HG03571 (cell line): Measurements from ENCODE around the gene NKAPD1.
"Not testable (repeated sequence)": the region's sequence is repeated elsewhere in the genome, so short reads cannot be mapped to it uniquely, and the experiment has no call there.

Experiments used
- ATAC-seq: cut with Tn5 transposase; IDR thresholded peaks from one replicate; pipeline ENCODE4 v1.9.1; 2021; ENCODE audit not compliant: unreplicated experiment

NKAPD1 gene

DNA sequence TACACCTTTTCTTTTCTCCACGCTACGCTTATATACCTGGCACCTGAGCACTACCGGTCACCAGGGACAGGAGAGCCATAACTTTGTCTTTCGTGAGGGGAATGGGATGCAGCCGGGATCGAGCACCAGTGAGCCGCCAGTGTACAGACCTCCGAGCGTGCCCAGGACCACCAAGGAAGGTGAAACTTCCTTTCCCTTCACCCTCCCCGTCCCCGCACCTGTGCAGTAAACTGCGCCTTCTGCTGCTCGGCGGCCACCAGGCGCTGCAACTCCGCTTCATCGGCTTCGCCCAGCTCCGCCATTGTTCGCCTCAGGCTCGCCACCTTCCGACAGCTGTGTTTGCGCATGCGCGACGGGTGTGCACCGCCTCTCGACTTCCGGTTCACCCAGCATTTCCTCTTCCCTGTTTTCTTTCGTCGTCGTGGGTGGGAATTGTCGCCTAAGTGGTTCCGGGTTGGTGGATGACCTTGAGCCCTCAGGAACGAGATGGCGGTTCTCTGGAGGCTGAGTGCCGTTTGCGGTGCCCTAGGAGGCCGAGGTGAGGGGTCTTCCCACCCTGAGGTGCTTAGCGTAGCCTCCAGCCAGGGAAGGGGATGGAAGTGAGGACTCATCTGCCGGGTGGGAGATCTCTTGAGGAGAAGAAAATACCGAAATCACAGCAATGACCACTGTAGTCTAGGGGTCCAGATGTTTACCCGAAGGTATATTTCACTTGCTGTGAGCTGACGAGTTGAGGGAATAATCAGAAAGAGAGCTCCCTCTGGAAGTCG lies 12.5 kb downstream of the NKAPD1 start, which contains the start of the genes SDHD and TIMM8B:
Gene SDHD, plus strand, starts transcription at position 452 of the 770 bp plus-strand sequence. Its CDS starts 35 bp downstream, at position 487.
Gene TIMM8B, minus strand, starts transcription at position 335 of the 770 bp plus-strand sequence. Its CDS starts 33 bp downstream, at position 302.
- peak; percentile 86 for ATAC-seq

DNA sequence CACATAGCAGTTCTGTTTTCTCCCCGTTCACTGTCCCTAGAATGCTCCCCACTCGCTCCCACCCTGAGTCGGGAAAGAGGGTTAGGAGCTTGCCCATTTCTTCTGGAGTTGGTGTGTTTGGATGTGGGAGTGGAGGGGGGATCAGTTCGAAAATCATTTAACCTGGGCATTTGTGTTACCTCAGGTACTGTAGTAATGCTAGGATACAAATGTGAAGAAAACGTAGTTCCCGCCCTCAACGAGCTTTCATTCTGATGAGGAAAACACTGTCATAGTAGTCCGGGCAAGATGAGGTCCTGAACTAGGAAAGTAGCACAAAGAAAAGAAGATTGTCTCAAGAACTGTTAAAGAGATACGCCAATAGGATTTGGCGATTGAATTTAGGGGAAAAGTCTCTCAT lies 13.1 kb downstream of the NKAPD1 start:
- ATAC-seq: no peak

DNA sequence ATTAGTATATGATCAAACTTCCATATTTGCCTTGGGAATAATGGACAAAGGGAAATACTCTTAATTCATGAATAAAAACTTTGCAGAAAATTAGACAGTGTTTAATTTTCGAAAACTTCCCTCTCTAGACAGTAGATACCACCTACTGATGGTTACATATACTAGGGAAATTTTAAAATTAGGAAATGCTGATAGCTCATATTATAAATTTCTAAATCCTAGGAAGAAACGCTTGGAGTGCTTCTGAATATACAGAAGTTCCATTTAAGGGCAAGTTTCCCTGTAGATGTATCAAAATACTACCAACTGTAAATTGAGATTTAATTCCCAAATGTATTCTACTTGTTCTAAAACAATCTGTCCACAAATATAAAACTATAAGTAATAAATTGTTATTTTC lies 21.2 kb downstream of the NKAPD1 start:
- ATAC-seq: not testable (repeated sequence)

DNA sequence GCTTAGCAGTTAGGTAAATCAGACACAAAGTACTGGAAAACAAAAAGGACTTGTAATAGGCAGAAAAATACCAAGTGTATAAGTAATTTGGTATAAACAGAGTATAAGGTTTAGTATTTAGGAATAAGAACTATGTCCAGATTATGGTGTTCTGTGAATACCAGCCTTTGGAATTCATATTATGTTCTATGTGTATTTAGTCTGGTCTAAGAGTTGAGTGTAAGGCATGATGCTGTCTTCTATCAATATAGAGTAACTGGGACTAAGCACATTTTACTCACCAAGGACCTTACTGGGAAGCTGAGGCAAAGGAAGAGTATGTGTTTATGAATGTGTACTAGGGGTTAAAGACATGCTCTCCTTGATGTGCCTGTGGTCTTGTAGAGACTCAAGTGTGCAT lies 22.1 kb downstream of the NKAPD1 start:
- ATAC-seq: no peak

DNA sequence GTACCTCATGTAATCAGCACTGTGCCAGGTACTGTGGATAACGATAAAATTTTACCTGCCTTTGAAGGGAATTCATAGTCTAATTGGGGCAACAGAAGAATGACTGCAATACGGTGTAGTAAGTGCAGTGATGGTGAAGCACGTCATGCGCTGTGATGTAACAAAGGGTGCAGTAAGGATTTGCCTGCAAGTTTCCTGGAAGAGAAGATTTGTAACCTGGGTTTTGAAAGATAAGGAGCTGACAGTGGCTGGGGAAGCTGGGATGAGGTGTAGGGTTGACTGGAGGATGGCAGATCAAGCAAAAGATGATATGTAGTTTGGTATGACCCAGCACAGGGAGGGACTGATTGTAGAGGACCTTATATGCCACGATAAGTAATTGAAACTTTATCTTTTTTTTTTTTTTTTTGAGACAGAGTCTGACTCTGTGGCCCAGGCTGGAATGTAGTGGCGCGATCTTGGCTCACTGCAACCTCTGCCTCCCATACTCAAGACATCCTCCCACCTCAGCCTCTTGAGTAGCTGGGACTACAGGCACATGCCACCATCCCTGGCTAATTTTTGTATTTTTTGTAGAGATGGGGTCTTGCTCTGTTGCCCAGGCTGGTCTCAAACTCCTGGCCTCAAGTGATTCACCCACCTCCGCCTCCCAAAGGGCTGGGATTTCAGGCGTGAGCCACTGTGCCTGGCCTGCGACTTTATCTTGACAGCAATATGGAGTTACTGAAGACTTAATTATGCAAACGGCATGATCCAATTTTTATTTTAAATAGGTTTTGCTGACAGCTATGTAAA lies 23.8 kb downstream of the NKAPD1 start:
- no peak for ATAC-seq

DNA sequence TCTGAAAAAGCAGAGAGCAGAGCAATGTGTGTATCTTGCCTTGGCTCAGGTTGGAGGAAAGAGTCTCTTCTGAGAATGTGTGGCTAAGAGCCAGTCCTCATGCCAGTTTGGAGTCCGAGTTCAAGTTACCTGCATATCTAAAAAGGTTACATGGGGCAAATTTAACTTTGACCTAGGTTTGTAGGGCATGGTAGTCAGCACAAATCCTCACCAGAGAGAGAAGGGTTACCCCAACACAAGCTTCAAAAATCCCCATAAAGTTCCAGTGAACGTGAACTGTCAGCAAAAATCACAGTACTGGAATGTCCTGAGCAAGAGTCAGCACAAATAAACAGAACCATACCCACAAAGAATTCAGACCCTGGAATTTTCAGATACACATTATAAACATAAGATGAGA lies 26.4 kb downstream of the NKAPD1 start:
- no peak for ATAC-seq

DNA sequence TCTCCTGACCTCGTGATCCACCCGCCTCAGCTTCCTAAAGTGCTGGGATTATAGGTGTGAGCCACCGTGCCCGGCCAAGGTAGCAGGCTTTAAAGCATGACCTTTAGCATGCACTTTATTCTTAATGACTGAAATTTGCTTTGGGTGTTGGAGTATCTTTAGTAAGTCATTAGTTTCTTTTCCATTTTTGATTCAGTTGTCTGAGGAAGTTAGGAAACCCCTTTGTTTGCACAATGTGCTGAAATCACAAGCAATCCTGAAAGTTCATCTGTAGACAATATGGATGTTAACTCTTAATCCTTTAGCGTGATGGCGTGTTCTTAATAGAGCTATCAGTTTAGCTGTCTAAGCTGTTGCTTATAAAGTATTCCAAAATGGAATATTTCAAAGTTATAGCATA lies 29.3 kb downstream of the NKAPD1 start:
- no peak for ATAC-seq

DNA sequence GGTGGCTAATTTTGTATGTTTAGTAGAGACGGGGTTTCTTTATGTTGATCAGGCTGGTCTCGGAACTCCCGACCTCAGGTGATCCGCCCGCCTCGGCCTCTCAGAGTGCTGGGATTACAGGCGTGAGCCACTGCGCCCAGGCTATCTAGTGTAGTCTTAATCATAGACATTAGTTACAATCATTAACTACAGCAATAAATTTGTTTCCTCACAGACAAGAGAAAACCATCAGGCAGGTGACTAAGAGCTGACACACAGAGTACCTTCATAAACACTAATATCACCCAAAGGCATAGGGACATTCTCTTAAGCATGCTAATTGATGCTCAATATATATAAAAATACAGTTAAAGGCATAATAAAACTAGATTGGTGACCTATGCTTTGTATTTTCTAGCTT lies 32.0 kb downstream of the NKAPD1 start:
- no peak for ATAC-seq

DNA sequence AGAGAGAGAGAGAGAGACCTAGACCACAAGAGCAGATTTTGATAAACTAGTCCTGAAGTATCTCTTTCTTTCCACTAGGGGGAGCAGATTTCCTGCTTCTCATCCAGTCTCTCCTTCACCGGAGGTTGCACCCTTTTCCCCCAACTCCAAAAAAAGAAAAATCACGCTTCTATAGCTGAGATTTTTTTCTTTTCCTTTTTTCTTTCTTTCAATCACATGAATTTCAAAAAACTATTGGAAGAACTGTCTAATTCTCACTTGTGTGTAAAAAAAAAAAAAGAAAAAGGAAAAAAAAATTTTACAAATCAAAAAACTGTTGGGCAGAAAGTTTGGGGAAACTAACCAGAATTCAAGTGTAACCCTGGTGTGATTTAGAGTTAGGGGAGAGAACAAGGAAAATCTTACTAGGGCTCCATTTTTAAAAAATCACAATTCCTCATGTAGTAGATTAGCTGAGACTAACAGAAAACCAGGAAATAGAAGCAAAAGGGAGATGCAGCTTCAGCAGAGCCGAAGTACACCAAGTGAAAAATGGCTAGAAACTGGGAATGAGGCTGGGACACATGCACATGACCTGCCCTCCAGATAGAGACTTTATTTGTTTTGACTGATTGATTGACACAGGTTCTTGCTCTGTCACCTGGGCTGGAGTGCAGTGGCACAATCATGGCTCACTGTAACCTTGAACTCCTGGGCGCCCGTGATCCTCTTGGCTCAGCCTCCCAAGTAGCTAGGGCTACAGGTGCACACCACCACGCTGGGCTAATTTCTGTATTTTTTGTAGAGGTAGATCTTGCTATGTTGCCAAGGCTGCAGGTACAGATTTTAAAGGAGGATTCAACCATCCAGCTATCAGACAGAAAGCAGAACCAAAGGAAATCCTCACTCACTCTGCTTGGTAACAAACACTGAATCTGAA lies 39.7 kb downstream of the NKAPD1 start:
- no peak for ATAC-seq

DNA sequence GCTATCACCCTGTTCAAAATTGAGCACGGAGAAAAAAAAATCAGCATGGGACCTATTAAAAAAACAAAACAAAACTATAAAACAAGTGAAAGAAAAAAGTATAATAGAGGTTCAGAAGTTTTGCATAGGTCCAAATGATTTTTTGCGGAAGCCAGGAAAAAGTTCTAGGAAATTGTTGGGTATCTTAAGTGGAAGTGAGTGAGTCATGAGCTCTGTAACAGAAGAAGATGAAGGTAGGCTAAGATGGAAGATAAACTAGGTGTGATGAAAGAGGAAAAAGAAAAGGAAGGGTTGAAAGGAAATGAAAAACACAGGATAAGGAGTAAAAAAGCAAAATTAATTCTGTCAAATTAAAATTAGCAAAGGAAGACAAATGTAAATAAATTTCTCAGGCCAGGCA lies 40.4 kb downstream of the NKAPD1 start:
- no peak for ATAC-seq

DNA sequence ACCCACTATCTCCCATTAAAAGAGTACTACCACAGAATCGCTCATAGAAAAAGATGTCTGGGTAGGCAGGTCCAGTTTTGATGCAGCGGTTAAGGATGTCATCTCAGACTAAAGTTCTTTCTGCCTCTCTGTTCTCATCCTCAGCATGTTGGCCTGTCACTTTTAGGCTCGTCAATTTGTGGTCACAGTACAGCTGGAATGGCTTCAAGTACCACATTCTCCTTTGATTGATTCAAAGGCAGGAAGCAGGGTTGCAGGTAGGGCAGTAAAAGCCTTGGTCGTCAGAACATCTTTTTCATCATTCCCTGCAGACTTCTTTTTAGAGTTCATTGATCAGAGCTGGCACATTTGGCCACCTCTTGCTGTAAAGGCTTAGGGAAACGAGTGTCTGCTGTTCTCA lies 41.3 kb downstream of the NKAPD1 start:
- ATAC-seq: no peak

DNA sequence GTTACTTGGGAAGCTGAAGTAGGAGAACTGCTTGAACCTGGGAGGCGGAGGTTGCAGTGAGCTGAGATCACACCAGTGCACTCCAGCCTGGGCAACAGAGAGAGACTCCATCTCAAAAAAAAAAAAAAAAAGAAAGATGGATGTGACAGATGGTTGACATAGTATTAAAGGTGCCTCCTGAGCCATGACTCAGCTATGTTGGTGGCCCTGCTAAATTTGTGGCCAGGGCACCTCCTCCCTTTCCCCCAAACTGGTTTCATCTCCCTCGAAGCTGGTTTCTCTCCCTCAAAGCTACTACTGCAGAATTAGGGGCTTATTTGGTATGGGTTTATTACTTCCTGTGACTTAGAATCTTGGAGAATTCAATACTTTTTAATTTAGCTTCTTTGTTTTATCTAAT lies 44.1 kb downstream of the NKAPD1 start:
- ATAC-seq: no peak

DNA sequence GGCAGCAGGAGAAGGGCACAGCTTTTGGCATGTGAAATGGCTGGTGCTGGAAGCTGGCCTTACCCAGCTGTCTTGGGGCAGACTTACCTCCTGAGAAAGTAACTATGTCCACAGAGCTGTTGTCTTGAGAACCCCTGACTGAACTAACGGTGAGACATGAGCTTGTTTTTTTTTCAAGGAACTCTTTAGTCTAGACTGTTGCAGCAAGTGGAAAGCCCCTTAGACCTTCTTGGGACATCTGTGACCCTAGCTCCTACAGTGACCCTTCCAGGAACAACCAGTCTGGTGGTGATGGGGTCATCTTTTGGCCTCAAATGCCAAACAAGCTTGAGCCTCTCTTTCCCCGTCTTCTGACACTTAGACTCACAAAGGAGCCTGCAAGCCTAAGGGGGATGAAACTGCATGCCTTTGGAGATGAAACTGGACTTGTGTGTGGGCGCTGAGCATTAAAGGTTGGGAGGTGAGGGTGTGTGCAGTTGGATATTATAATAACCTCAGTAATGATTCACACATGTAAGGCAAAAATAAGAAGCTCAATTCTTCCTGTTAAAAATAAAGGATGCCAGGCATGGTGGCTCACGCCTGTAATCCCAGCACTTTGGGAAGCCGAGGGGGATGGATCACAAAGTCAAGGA lies 48.0 kb downstream of the NKAPD1 start:
- ATAC-seq: no peak

DNA sequence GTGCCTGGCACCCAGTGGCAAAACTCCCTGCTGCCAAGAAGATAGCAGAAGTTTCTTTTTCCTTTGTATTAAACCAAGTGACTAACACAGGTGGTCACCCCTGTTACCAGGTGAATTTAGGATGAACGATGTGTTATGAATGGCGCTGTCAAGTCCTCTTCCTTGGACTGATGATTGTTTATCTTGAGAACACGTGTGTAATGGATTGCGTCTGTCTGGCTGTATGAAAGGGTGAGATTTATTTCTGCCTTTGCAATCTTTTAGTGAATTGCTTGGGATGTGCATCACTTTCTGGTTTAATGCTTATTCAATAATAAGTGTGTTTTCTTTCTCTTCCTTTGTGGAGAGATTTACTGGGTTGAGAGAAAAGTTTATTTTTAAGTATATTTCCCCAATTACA lies 49.0 kb downstream of the NKAPD1 start:
- ATAC-seq: no peak

DNA sequence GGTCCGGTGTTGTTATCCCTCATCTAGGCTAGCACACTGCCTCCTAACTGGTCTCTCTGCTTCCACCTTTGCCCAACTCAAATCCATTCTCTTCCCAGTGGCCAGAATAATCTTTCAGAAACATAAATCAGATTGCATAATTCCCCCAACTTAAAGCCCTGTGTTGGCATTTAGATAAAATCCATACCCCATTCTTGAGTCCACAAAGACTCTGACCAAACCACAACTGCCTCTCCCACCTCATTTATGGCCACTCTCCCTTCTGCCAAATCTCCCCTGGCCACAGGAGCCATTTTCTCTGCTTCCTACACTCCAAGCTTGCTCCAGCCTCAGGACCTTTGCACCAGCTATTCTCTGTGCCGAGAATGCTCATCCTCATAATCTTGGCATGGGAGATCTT lies 53.0 kb downstream of the NKAPD1 start:
- no peak for ATAC-seq

DNA sequence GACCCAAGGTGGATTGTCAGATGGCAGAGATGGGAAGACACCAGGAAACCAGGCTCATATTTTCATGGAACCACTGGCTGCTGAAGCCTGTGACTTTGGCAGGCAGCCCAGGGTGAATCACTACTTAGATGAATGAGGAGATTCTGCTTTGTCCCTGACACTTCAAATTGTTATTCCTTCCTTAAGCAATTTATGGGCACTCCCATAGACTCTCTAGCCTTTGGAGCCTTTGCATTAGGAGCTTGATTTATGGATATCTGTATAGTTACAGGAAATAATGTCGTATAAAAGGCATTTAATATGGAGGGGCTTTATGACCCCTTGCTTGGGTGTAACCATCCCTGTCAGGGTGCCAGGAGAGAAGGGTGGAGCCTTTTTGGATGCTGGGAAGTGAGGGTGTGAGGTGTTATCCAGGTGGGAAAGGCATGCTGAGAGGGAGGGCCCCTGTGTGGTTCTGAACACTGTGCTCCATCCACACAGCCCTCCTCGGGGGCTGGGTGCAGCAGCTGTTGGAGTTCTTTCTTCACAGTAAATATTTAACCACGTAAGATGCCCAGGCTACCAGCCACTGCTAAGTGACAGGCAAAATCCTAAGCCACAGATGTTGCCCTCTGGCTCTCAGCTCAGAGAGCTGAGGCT lies 54.5 kb downstream of the NKAPD1 start:
- ATAC-seq: no peak

DNA sequence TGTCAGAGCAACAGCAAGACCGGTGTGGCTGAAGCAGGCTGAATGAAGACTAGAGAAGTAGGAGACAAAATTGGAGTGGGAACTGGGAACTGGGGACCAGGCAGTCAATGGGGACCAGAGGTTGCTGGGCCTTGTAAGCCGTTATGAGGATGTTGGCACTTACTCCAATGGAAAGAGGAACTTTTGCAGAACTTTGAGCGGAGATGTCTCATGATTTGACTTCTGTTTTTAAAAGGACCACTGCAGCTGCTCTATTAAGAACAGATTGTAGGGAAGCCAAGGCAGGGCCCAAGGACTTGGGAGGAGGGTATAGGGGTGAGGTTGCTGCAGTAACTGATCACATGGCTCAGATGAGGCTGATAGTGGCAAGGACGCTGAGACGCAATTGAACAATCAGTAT lies 55.6 kb downstream of the NKAPD1 start:
- no peak for ATAC-seq

DNA sequence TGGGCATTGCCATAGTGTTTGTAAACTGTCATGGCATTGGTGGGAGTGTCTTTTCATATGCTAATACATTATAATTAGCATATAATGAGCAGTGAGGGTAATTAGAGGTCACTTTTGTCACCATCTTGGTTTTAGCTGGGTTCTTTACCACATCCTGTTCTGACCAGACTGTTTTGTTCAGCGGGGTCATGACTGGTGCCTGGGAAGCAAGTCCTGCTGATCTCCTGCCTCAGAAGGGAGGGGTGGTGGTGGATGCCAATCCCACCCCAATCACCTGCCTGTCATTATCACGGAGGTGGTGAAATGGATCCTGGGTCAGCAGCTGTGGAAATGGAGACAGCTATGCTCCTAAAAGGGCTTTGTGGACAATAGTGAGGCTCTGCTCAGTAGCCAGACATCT lies 58.6 kb downstream of the NKAPD1 start:
- ATAC-seq: no peak

DNA sequence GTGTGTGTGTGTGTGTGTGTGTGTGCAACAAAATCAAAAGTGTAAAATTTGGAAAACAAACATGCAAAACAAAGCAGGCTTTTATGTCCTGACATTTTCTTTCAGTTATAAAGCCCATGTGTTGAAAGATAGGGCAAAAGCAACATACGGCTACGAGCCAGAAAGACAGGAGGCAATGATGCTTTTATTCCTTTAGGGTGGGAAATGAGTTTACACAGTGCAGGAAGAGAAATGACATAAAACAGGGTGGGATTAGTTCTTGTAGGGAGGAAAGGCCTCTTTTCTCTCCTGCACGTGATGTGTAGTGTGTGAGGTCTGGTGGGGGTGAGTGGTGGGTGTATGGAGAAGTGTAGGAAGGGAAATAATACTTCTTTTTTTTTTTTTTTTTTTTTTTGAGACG lies 60.4 kb downstream of the NKAPD1 start:
- no peak for ATAC-seq
